HCT116 (cell line): ENCODE results near the gene AKAP13. TPM values are rescaled to one million over a fixed set of nuclear protein-coding genes. Genes with fewer than 3 reads are reported as not detected.

Experiments
- ATAC-seq: fragments of 200-7000 bp; cut with Tn5 transposase; 2 replicates; pipeline ENCODE4 v1.9.1; 2020; ENCODE audit warnings: mild to moderate bottlenecking, moderate library complexity
- BruUV-seq: library from RNA; stranded (reverse); fragments of 400-500 nt; replicated peaks from 2 replicates; lab custom pipeline; 2021; lab: Mats Ljungman, UMichigan
- CTCF ChIA-PET: fragments of 300-600 bp; sonication (Branson Sonifier 250); formaldehyde crosslinking; loops from one replicate; lab custom pipeline; 2021; ENCODE audit warnings: antibody characterized with exemption; lab: Charles Lee
- POLR2A ChIA-PET: fragments of 300-600, 350-600 bp; sonication (Branson Sonifier 250); formaldehyde crosslinking; loops from one replicate; lab custom pipeline; 2021; ENCODE audit warnings: antibody characterized with exemption; lab: Charles Lee
- RAD21 ChIA-PET, 2 experiments: fragments of 300-600 bp; sonication (Branson Sonifier 250); formaldehyde crosslinking; loops; one replicate each; lab custom pipeline; 2023; ENCODE audit warnings: low total read pairs in 2 of 2; ENCODE audit not compliant: uncharacterized antibody in 2 of 2, unreplicated experiment in 2 of 2, low non-redundant PET in 1 of 2; lab: Charles Lee
- DNase-seq: peaks from one replicate; pipeline ENCODE4 v3.0.0-alpha.2; 2010; ENCODE audit warnings: low read depth, low spot score
- H2AFZ ChIP-seq: fragments of 200-600 bp; shearing (Covaris generic), sonication (generic); 2 replicates; pipeline ENCODE4 v1.6.1; 2017; ENCODE audit warnings: low read depth, mixed run types, mixed read lengths, antibody characterized with exemption, low read length; ENCODE audit not compliant: poor library complexity, severe bottlenecking
- H3K27ac ChIP-seq: 2 replicates; pipeline ENCODE4 v1.5.1; 2012; ENCODE audit warnings: low read depth, low read length
- H3K27me3 ChIP-seq: fragments of 200-600 bp; sonication (generic); 2 replicates; pipeline ENCODE4 v1.6.1; 2016; ENCODE audit warnings: mixed run types, low read length, mixed read lengths; ENCODE audit not compliant: insufficient read depth
- H3K36me3 ChIP-seq, 2 experiments: fragments of 200-500 bp in 1 of 2; fragments of 200-600 bp in 1 of 2; sonication (Bioruptor generic) in 1 of 2; sonication (generic) in 1 of 2; 2 replicates each; pipeline versions ENCODE4 v1.5.1 to v1.6.1; 2014 to 2016; ENCODE audit warnings: low read length in 2 of 2, inconsistent platforms in 1 of 2, mixed read lengths in 1 of 2, mixed run types in 1 of 2; ENCODE audit not compliant: insufficient read depth in 2 of 2, control insufficient read depth in 1 of 2
- H3K4me1 ChIP-seq, 2 experiments: fragments of 200-600 bp in 1 of 2; sonication (generic) in 1 of 2; 2 replicates each; pipeline versions ENCODE4 v1.5.1 to v1.6.1; 2012 to 2017; ENCODE audit warnings: low read length in 2 of 2, inconsistent platforms in 1 of 2, mild to moderate bottlenecking in 1 of 2, mixed read lengths in 1 of 2, mixed run types in 1 of 2, moderate library complexity in 1 of 2; ENCODE audit not compliant: insufficient read depth in 2 of 2, control insufficient read depth in 1 of 2
- H3K4me2 ChIP-seq: fragments of 200-600 bp; sonication (generic); 2 replicates; pipeline ENCODE4 v1.6.1; 2017; ENCODE audit warnings: mixed run types, low read length, mixed read lengths
- H3K4me3 ChIP-seq, 2 experiments: fragments of 200-600 bp in 1 of 2; sonication (generic) in 1 of 2; replicated peaks in 1 of 2; 2 replicates each; pipeline ENCODE4 v1.5.1; 2011 to 2016; ENCODE audit warnings: low read length in 2 of 2, control low read depth in 1 of 2, low read depth in 1 of 2, mild to moderate bottlenecking in 1 of 2, mixed read lengths in 1 of 2, mixed run types in 1 of 2
- H3K79me2 ChIP-seq: fragments of 200-600 bp; sonication (generic); 2 replicates; pipeline ENCODE4 v1.6.1; 2017; ENCODE audit warnings: mild to moderate bottlenecking, mixed run types, low read length, moderate library complexity, mixed read lengths; ENCODE audit not compliant: insufficient read depth
- H3K9ac ChIP-seq: fragments of 200-600 bp; sonication (generic); 2 replicates; pipeline ENCODE4 v1.6.1; 2016; ENCODE audit warnings: low read length, mixed read lengths
- H3K9me2 ChIP-seq: fragments of 200-600 bp; sonication (generic), shearing (Covaris generic); 2 replicates; pipeline ENCODE4 v1.6.1; 2017; ENCODE audit warnings: mixed run types, mild to moderate bottlenecking, moderate library complexity; ENCODE audit not compliant: insufficient read depth
- H3K9me3 ChIP-seq, 2 experiments: fragments of 200-500 bp in 1 of 2; fragments of 200-600 bp in 1 of 2; sonication (Bioruptor generic) in 1 of 2; sonication (generic) in 1 of 2; 2 replicates each; pipeline ENCODE4 v1.6.1; 2014 to 2017; ENCODE audit warnings: low read length in 2 of 2, mixed read lengths in 2 of 2, inconsistent platforms in 1 of 2, low read depth in 1 of 2, mild to moderate bottlenecking in 1 of 2, mixed run types in 1 of 2, moderate library complexity in 1 of 2; ENCODE audit not compliant: control insufficient read depth in 1 of 2, insufficient read depth in 1 of 2
- H4K20me1 ChIP-seq: fragments of 200-600 bp; sonication (generic), shearing (Covaris generic); 2 replicates; pipeline ENCODE4 v1.6.1; 2017; ENCODE audit warnings: mixed run types, mild to moderate bottlenecking, moderate library complexity; ENCODE audit not compliant: insufficient read depth
- ATF3 ChIP-seq: IDR thresholded peaks from 2 replicates; pipeline ENCODE4 v1.6.1; 2012
- CBX3 ChIP-seq: IDR thresholded peaks from 2 replicates; pipeline ENCODE4 v1.6.1; 2012; ENCODE audit warnings: low read depth
- CTCF ChIP-seq, 3 experiments: fragments of 200-600 bp in 1 of 3; sonication (generic) in 1 of 3; IDR thresholded peaks in 2 of 3; conservative IDR thresholded peaks in 1 of 3; 2 replicates each; pipeline ENCODE4 v1.5.1; 2012 to 2017; ENCODE audit warnings: low read depth in 2 of 3, low read length in 2 of 3, antibody characterized with exemption in 1 of 3, borderline replicate concordance in 1 of 3, control low read depth in 1 of 3, mild to moderate bottlenecking in 1 of 3, mixed read lengths in 1 of 3, mixed run types in 1 of 3, moderate library complexity in 1 of 3; ENCODE audit not compliant: insufficient read depth in 1 of 3
- EGR1 ChIP-seq: IDR thresholded peaks from 2 replicates; pipeline ENCODE4 v1.6.1; 2012; ENCODE audit warnings: low read depth
- ELF1 ChIP-seq: IDR thresholded peaks from 2 replicates; pipeline ENCODE4 v1.6.1; 2012; ENCODE audit warnings: low read depth, borderline replicate concordance
- EZH2 ChIP-seq: fragments of 200-600 bp; sonication (generic); IDR thresholded peaks from 2 replicates; pipeline ENCODE4 v1.6.1; 2017; ENCODE audit warnings: antibody characterized with exemption, mixed run types
- FOSL1 ChIP-seq: IDR thresholded peaks from 2 replicates; pipeline ENCODE4 v1.6.1; 2012; ENCODE audit warnings: low read depth
- JUND ChIP-seq: IDR thresholded peaks from 2 replicates; pipeline ENCODE4 v1.6.1; 2012
- MAX ChIP-seq: IDR thresholded peaks from 2 replicates; pipeline ENCODE4 v1.6.1; 2012
- POLR2A ChIP-seq: IDR thresholded peaks from 2 replicates; pipeline ENCODE4 v1.7.0; 2011; ENCODE audit warnings: borderline replicate concordance; ENCODE audit not compliant: insufficient read depth, insufficient read length; ENCODE audit errors: extremely low read depth
- POLR2AphosphoS5 ChIP-seq: IDR thresholded peaks from 2 replicates; pipeline ENCODE4 v1.6.1; 2011; ENCODE audit warnings: mild to moderate bottlenecking, low read depth, low read length, moderate library complexity
- SIN3A ChIP-seq: IDR thresholded peaks from 2 replicates; pipeline ENCODE4 v1.6.1; 2012; ENCODE audit warnings: low read depth
- SP1 ChIP-seq: IDR thresholded peaks from 2 replicates; pipeline ENCODE4 v1.6.1; 2012; ENCODE audit warnings: low read depth
- SRF ChIP-seq: IDR thresholded peaks from 2 replicates; pipeline ENCODE4 v1.6.1; 2012; ENCODE audit warnings: low read depth
- YY1 ChIP-seq: IDR thresholded peaks from 2 replicates; pipeline ENCODE4 v1.6.1; 2011; ENCODE audit warnings: low read length, low read depth, moderate library complexity, mild to moderate bottlenecking; ENCODE audit not compliant: insufficient replicate concordance; ENCODE audit errors: extremely low read depth
- ZFX ChIP-seq: fragments of 450-650 bp; IDR thresholded peaks from 2 replicates; pipeline ENCODE4 v1.6.1; 2017
- ZNF274 ChIP-seq: fragments of 200-500 bp; sonication (Bioruptor generic); IDR thresholded peaks from 2 replicates; pipeline ENCODE4 v1.6.1; 2014; ENCODE audit warnings: mild to moderate bottlenecking, low read depth, low read length, inconsistent platforms
- intact Hi-C: fragments of 100-400 bp; cut with micrococcal nuclease; formaldehyde crosslinking; loops from 2 replicates; pipeline ENCODE4 v1.10.0; 2022
- total RNA-seq: library from RNA; stranded (reverse); gene quantifications from one replicate; pipeline ENCODE4 v1.2.1, GENCODE V29; 2021; ENCODE audit not compliant: unreplicated experiment

Gene AKAP13
- total RNA-seq, 1 experiment from 2014 or later, result 43.1 TPM

- H3K9me3 ChIP-seq, result no peaks in the 10 kb centered on the region
- peaks cover 84% of the 10 kb centered on the region for H3K79me2 ChIP-seq
- no TSS peak for BruUV-seq
- no peaks in the 10 kb centered on the region for H3K27me3 ChIP-seq
- H4K20me1 ChIP-seq, result no peaks in the 10 kb centered on the region
- H3K4me1 ChIP-seq, result peaks cover 36 to 55% of the 10 kb centered on the region in 2 experiments
- H2AFZ ChIP-seq, result no peak overlapping the region
- intact Hi-C loops, result loop anchor here (1.0 to 2.0 kb wide), 2 partner anchors 84 to 119 kb away; no protein-coding TSS in a partner anchor
- H3K9ac ChIP-seq, result no peak overlapping the region
- DNase-seq, result no peak
- ChIA-PET POLR2A (interaction anchor here (0.9 kb wide), 1 partner anchor 12 kb away, joined by 3 read pairs; no protein-coding TSS in a partner anchor), CTCF (interaction anchor here (0.6 to 3.6 kb wide), 6 partner anchors 8 to 223 kb away, joined by 3 to 33 read pairs (median 4); no protein-coding TSS in a partner anchor)
- TF ChIP-seq ELF1, result no peak
- TF ChIP-seq, all 23 proteins: peak for 0
- RAD21 ChIA-PET, result interaction anchor here (1.5 to 3.4 kb wide), 4 partner anchors 84 to 118 kb away, joined by 5 to 14 read pairs (median 11); no protein-coding TSS in a partner anchor
- H3K4me2 ChIP-seq, result 0 out of 2 replicates have a peak overlapping the region, but pooled peaks have one; percentile 69
- H3K36me3 ChIP-seq, result no peaks in the 10 kb centered on the region
- no peak overlapping the region for H3K27ac ChIP-seq
- no peaks in the 10 kb centered on the region for H3K9me2 ChIP-seq
- no peak for ATAC-seq
- H3K4me3 ChIP-seq, result no peak overlapping the region
Measured at GRCh38 chr15:85414991-85415390, 34.6 kb downstream of the AKAP13 start.

GRCh38 chr15:85415783-85416182, 35.4 kb downstream of the AKAP13 start:
- no peaks in the 10 kb centered on the region for H3K9me2 ChIP-seq
- no peaks in the 10 kb centered on the region for H3K9me3 ChIP-seq
- intact Hi-C loops, result loop anchor here (2.0 kb wide), 1 partner anchor 85 kb away; no protein-coding TSS in a partner anchor
- H3K4me3 ChIP-seq, result no peak overlapping the region
- H2AFZ ChIP-seq, result no peak overlapping the region
- H3K9ac ChIP-seq, result no peak overlapping the region
- H3K79me2 ChIP-seq, result peaks cover 84% of the 10 kb centered on the region
- H3K27ac ChIP-seq, result no peak overlapping the region
- H3K4me1 ChIP-seq, result peaks cover 36 to 55% of the 10 kb centered on the region in 2 experiments
- H4K20me1 ChIP-seq, result no peaks in the 10 kb centered on the region
- ChIA-PET CTCF (interaction anchor here (0.6 to 3.4 kb wide), 2 partner anchors 119 to 222 kb away, joined by 3 to 33 read pairs; no protein-coding TSS in a partner anchor), POLR2A (interaction anchor here (0.9 kb wide), 1 partner anchor 13 kb away, joined by 3 read pairs; no protein-coding TSS in a partner anchor), RAD21 (no interaction called here)
- H3K4me2 ChIP-seq, result no peak overlapping the region
- BruUV-seq, result no TSS peak
- DNase-seq, result no peak
- no peaks in the 10 kb centered on the region for H3K36me3 ChIP-seq
- H3K27me3 ChIP-seq, result no peaks in the 10 kb centered on the region
- ATAC-seq, result no peak
- TF ChIP-seq ATF3 (no peak), YY1 (no peak), ELF1 (no peak), POLR2AphosphoS5 (no peak), FOSL1 (no peak), MAX (no peak), SRF (no peak), ZFX (no peak), EGR1 (no peak), CTCF (IDR thresholded peaks at IDR 0.05 in 2 of 3, conservative IDR thresholded peaks at IDR 0.05 in 1 of 3; ENCODE audit: borderline replicate concordance in 1 of 3, insufficient read depth in 1 of 3, low read depth in 2 of 3, low read length in 2 of 3) (no peak), SIN3A (no peak), EZH2 (no peak), JUND (no peak), ZNF274 (no peak), CBX3 (no peak), POLR2A (no peak), SP1 (no peak)
